GM18526 (cell line): ENCODE results near the gene PROCA1.
A peak's percentile ranks its signal among the peaks of the same experiment; 100 is the strongest.

Source experiments
- POLR2A ChIP-seq: IDR thresholded peaks from 3 replicates; pipeline ENCODE4 v1.6.1; 2011; ENCODE audit not compliant: insufficient read length; ENCODE audit errors: extremely low read depth

The PROCA1 gene

DNA sequence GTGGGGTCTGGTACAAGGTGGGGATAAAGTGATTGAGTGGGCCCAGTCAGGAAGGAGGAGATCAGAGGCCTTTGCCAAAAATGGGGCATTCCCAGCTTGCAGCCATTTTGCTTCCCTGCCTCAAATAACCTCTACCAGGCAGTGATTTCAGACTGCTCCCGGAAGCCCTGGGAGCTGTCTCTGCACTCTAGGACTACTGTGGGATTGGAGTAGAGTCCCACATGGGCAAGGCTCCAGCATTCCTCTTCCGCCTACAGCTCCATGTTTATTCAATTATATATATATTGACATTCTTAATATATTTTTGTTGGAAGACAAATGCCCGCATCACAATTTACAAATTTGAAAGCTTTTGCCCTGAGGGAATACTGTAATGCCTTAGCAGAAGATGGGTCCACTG, 36.2 kb downstream of the PROCA1 start:
- TF ChIP-seq POLR2A, result no peak

GRCh38 chr17:28669918-28670317, 41.8 kb downstream of the PROCA1 start:
- no peak for TF ChIP-seq POLR2A

DNA sequence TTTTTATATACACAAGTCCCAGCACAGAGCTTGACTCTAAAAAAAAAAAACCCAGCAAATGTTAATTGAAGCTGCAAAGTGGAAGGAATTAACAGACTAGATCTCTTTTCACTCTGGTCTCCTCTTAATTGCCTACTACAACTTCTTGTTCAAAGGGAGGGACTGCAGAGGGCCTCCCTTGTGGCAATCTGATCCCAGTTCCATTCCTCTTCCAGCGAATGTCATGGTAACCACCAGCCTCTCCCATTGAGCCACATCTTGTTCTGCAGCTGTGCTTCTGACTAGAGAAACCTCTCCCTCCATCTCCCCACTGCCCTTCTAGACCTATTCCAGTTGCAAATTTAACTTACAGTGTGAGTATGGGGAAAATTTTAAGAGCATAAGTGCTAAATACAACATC, 43.8 kb downstream of the PROCA1 start:
- no peak for TF ChIP-seq POLR2A

DNA sequence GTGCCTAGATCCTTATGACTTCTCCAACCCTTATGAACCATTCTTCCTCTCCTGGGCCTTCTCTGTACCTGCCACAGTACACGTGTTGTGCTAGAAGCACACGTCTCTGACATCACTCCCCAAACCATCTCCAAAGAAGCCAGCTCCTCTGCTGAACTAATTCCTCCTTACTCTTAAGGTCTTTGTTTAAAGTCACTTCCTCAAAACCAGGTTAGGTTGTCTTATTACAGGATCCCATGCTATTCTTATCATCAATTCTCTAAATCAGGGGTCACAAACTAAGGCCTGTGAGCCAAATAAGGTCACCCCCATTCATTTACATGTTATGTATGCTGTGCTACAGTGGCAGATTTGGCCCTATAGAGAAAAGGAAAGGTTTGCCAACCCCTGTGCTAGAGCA, 45.7 kb downstream of the PROCA1 start:
- TF ChIP-seq POLR2A, result no peak

DNA sequence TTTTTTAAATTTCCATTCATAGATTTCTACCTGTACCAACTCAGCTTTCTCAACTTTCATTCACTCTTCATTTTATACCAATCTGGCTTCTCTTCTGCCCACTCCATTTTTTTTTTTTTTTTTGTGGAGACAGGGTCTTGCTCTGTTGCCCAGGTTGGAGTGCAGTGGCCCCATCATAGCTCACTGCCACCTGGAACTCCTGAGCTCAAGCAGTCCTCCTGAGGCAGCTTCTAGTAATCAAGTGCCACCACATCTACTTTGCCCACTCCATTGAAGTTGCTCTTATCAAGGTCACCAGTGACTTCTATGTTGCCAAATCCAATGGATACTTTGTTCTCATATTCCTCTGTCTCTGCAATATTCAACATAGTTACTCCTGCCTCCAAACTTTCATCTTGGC, 48.0 kb downstream of the PROCA1 start:
- no peak for TF ChIP-seq POLR2A

DNA sequence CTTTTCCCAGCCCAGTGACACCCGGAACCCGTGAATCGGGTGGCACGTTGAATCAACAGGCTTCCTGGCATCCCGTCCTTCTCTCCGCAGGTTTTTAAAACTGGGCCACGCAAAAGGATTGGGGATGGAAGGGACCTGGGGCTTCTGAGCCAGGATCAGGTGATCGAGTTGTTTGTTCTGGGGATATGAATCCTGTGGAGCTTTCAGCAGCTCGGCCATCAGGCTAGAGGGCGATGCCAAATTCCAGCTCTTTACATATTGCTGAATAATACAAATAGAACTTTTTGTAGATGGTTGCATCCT, 49.2 kb downstream of the PROCA1 start:
- no peak for TF ChIP-seq POLR2A

DNA sequence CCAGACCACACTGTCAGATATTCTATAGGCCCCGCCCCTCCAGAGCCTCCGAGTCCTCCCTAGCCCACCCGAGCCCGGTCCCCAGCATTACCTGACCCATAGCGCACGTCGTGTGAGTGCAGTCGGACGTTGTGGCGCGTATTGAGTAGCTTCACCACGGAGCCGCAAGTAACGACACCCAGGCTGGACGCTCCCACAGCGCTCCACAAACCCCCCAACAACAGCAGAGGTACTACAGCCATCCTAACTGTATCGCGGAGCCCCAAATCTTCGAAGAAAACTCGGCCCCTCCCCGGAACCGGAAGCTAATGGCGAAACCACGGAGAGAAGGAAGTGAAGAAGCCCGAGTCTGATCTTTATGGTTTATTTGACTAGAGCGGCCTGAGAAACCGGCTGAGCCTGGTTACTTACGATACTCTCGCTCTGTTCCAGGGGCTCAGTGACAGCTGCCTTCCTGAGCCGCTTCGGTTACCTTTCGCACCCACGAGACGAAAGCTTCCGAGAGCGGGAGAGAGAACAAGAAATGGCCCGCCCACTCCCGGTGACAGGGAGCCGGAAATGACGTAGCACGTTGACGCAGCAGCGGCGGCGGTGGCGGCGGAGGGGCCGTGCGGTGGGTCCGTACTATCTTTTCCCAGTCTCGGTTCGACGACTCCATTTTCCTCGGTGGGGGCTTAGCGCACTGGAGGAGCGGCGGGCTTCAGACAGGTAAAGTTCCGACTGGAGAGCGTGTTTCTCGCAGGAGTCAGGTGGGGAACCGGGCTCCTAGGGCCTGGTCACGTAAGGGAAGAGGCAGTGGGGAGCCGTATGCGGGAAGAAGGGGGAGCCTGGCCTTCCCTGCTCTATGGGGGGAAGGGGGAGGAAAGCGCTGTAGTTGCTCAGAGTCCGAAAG, 49.8 kb downstream of the PROCA1 start, which contains the start of the genes SDF2 and SUPT6H:
SDF2 (minus strand) TSS at position 272 of the 892 bp plus-strand sequence; CDS start at position 242, 30 bp downstream.
SUPT6H (plus strand) TSS at position 571 of the 892 bp plus-strand sequence. CDS start 11,197 bp downstream, outside the sequence.
- peak; percentile 80 for TF ChIP-seq POLR2A

DNA sequence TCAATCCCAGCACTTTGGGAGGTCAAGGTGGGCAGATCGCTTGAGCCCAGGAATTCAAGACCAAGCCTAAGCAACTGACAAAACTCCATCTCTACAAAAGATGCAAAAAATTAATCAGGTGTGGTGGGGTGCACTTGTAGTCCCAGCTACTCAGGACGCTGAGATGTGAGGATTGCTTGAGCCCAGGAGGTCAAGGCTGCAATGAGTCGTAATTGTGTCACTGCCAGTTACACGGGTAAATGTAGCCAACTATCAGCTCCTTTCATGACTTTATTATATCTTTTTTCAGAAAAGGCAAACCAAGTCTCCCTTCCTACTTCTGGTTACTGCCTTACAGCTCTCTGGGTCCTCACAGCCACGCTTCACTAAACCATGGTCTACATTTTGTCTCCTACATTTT, 53.9 kb downstream of the PROCA1 start:
- no peak for TF ChIP-seq POLR2A

DNA sequence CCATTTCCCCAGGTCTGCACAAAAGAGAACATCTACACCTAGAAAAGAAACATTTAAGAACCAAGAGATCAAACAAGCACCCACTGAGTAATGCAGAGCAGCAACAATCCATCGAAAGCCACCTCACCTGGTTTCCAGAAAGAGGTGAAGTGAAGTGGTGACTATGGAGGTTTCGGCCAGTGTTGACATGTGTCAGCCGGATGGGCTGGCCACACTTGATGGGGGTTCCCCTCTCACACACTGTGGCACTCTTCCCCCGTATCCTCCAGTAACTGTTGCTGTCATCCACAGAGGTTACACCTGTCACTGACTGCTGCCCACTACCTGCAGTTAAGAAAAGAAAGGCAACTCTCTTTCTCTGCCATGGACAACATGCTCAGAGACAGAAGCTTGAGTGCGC, 56.5 kb downstream of the PROCA1 start:
- TF ChIP-seq POLR2A, result no peak
